K562 (cell line): ENCODE results near the gene TTBK1. TPM values are rescaled to one million over a fixed set of nuclear protein-coding genes. Genes with fewer than 3 reads are reported as not detected.
A peak's percentile ranks its signal among the peaks of the same experiment; 100 is the strongest.

ENCODE experiments used
- ATAC-seq: fragments of 200-7000 bp; cut with Tn5 transposase; 3 replicates; pipeline ENCODE4 v1.9.1; 2020; ENCODE audit warnings: moderate library complexity
- BruUV-seq: library from RNA; stranded (reverse); fragments of 400-500 nt; replicated peaks from 2 replicates; lab custom pipeline; 2021; lab: Mats Ljungman, UMichigan
- CTCF ChIA-PET: fragments of 300-600 bp; formaldehyde crosslinking; extraction: SDS; loops from one replicate; lab custom pipeline; 2021; ENCODE audit warnings: low intra/inter-chr PET ratio; lab: Yijun Ruan, JAX
- POLR2A ChIA-PET: fragments of 300-600, 350-650 bp; sonication (Branson Sonifier 250); formaldehyde crosslinking; extraction: SDS; loops from one replicate; lab custom pipeline; 2021; ENCODE audit warnings: antibody characterized with exemption, inconsistent platforms; lab: Yijun Ruan, JAX
- DNase-seq, 4 experiments: peaks; one replicate each; pipeline versions ENCODE4 v3.0.0 to v3.0.0-alpha.2; 2011 to 2018; ENCODE audit warnings: low spot score in 3 of 4, mixed read lengths in 3 of 4; ENCODE audit errors: extremely low read depth in 1 of 4
- FAIRE-seq: peaks from 2 replicates; lab custom pipeline; 2011; peaks lifted over from hg19 to GRCh38; lab: Jason Lieb, UNC
- H2AFZ ChIP-seq: 2 replicates; pipeline ENCODE4 v1.6.0; 2011; ENCODE audit warnings: low read depth, low read length, control low read depth, inconsistent platforms
- H3K27ac ChIP-seq: fragments of 200-600 bp; 3 replicates; pipeline ENCODE4 v1.8.0; 2011; ENCODE audit warnings: low read depth, mild to moderate bottlenecking, control low read depth, inconsistent platforms, low read length, moderate library complexity, mixed read lengths; ENCODE audit errors: extremely low read depth
- H3K27me3 ChIP-seq, 2 experiments: fragments of 300-600 bp in 1 of 2; 2 replicates in 1 of 2; 3 replicates in 1 of 2; pipeline versions ENCODE4 v1.6.0 to v1.8.0; 2011; ENCODE audit warnings: inconsistent platforms in 2 of 2, low read length in 2 of 2, mild to moderate bottlenecking in 1 of 2, mixed read lengths in 1 of 2, moderate library complexity in 1 of 2; ENCODE audit not compliant: control insufficient read depth in 2 of 2, insufficient read depth in 2 of 2
- H3K36me3 ChIP-seq: fragments of 300-600 bp; 3 replicates; pipeline ENCODE4 v1.8.0; 2011; ENCODE audit warnings: mild to moderate bottlenecking, low read length, inconsistent platforms; ENCODE audit not compliant: control insufficient read depth, insufficient read depth
- H3K4me1 ChIP-seq, 2 experiments: fragments of 200-600 bp in 1 of 2; replicated peaks in 1 of 2; 2 replicates in 1 of 2; 3 replicates in 1 of 2; pipeline versions ENCODE4 v1.5.1 to v1.8.0; 2011; ENCODE audit warnings: inconsistent platforms in 2 of 2, low read length in 2 of 2, mild to moderate bottlenecking in 1 of 2, mixed read lengths in 1 of 2, moderate library complexity in 1 of 2; ENCODE audit not compliant: control insufficient read depth in 2 of 2, insufficient read depth in 2 of 2
- H3K4me2 ChIP-seq: 2 replicates; pipeline ENCODE4 v1.6.1; 2011; ENCODE audit warnings: low read length, control low read depth, inconsistent platforms, mixed read lengths; ENCODE audit not compliant: insufficient read depth
- H3K4me3 ChIP-seq: fragments of 200-600 bp; sonication (generic), shearing (Covaris generic); 2 replicates; pipeline ENCODE4 v1.5.1; 2016; ENCODE audit warnings: control low read depth, inconsistent platforms
- H3K79me2 ChIP-seq: fragments of 200-600 bp; 3 replicates; pipeline ENCODE4 v1.8.0; 2011; ENCODE audit warnings: low read length, inconsistent platforms; ENCODE audit not compliant: control insufficient read depth, insufficient read depth
- H3K9ac ChIP-seq, 2 experiments: 2 replicates each; pipeline versions ENCODE4 v1.6.0 to v1.6.1; 2011; ENCODE audit warnings: low read depth in 2 of 2, low read length in 2 of 2, control low read depth in 1 of 2, inconsistent platforms in 1 of 2, mild to moderate bottlenecking in 1 of 2, mixed read lengths in 1 of 2; ENCODE audit not compliant: insufficient read depth in 1 of 2
- H3K9me1 ChIP-seq: one replicate; pipeline ENCODE4 v1.6.0; 2011; ENCODE audit warnings: inconsistent platforms, mild to moderate bottlenecking, low read length, moderate library complexity; ENCODE audit not compliant: control insufficient read depth, insufficient read depth
- H3K9me3 ChIP-seq: replicated peaks from 2 replicates; pipeline ENCODE4 v1.5.1; 2011; ENCODE audit warnings: low read depth, low read length, inconsistent platforms; ENCODE audit not compliant: control insufficient read depth, insufficient read depth
- H4K20me1 ChIP-seq: replicated peaks from 2 replicates; pipeline ENCODE4 v1.6.1; 2011; ENCODE audit warnings: low read length, inconsistent platforms, mixed read lengths; ENCODE audit not compliant: control insufficient read depth, insufficient read depth
- ATF3 ChIP-seq, 2 experiments: fragments of 450-650 bp in 1 of 2; sonication (generic) in 1 of 2; formaldehyde crosslinking in 1 of 2; IDR thresholded peaks in 1 of 2; conservative IDR thresholded peaks in 1 of 2; 2 replicates each; pipeline versions ENCODE4 v1.6.1 to v1.8.1; 2016 to 2023; ENCODE audit warnings: mild to moderate bottlenecking in 2 of 2, moderate library complexity in 2 of 2, inconsistent platforms in 1 of 2, missing genetic modification reagents in 1 of 2
- BRCA1 ChIP-seq, 2 experiments: fragments of 450-650 bp in 1 of 2; sonication (generic) in 1 of 2; formaldehyde crosslinking in 1 of 2; IDR thresholded peaks; 2 replicates each; pipeline versions ENCODE4 v1.5.0 to v1.6.1; 2017 to 2020; ENCODE audit warnings: mild to moderate bottlenecking in 1 of 2, missing genetic modification reagents in 1 of 2
- CTBP1 ChIP-seq: fragments of 450-650 bp; IDR thresholded peaks from 2 replicates; pipeline ENCODE4 v1.6.1; 2016; ENCODE audit warnings: borderline replicate concordance
- FOSL1 ChIP-seq: fragments of 200-800 bp; sonication (Bioruptor generic); conservative IDR thresholded peaks from 2 replicates; pipeline ENCODE4 v1.6.1; 2016; ENCODE audit warnings: missing genetic modification characterization, missing compliant biosample characterization
- JUN ChIP-seq, 2 experiments: sonication (generic) in 1 of 2; formaldehyde crosslinking in 1 of 2; IDR thresholded peaks; 2 replicates each; pipeline versions ENCODE4 v1.6.1 to v1.8.0; 2012 to 2022; ENCODE audit warnings: borderline replicate concordance in 2 of 2, mild to moderate bottlenecking in 2 of 2, improper control_type of control experiment in 1 of 2, low read depth in 1 of 2, low read length in 1 of 2, missing genetic modification reagents in 1 of 2
- SMAD1 ChIP-seq: fragments of 150-350 bp; IDR thresholded peaks from 2 replicates; pipeline ENCODE4 v1.6.1; 2014; ENCODE audit warnings: low read length, low read depth; ENCODE audit not compliant: partially characterized antibody
- SPI1 ChIP-seq: IDR thresholded peaks from 2 replicates; pipeline ENCODE4 v1.6.1; 2011; ENCODE audit warnings: low read depth, low read length, control low read depth, borderline replicate concordance
- ZNF589 ChIP-seq: fragments of 200-800 bp; sonication (Bioruptor generic); IDR thresholded peaks from 2 replicates; pipeline ENCODE4 v1.6.1; 2016; ENCODE audit warnings: low read depth, missing genetic modification characterization, missing compliant biosample characterization
- WGBS: fragments of 100-300 bp; shearing (Covaris generic); methylation state at CpG from one replicate; pipeline ENCODE4 v1.1.6; 2016; ENCODE audit warnings: low coverage, mixed read lengths; ENCODE audit not compliant: insufficient coverage; ENCODE audit errors: missing lambda C conversion rate; 5-methylcytosine and 5-hydroxymethylcytosine counted together
- in situ Hi-C: fragments of 300-500 bp; cut with MboI; formaldehyde crosslinking; loops from 4 replicates; pipeline ENCODE4 v1.15.0; 2018; ENCODE audit warnings: inconsistent platforms, mixed read lengths
- intact Hi-C: fragments of 100-400 bp; cut with micrococcal nuclease; formaldehyde crosslinking; loops from 2 replicates; pipeline ENCODE4 v1.14.2; 2022
- polyA plus RNA-seq, 8 experiments: library from polyadenylated mRNA; depleted of rRNA in 4 of 8; stranded (reverse) in 5 of 8; unstranded in 3 of 8; fragments of >200 nt; fragmentation: Nextera tagmentation in 2 of 8; fragmentation: Illumina TruSeq in 1 of 8; extraction: Ambion mirVana in 2 of 8; extraction: Trizol in 1 of 8; gene quantifications; 2 replicates each; pipeline versions ENCODE4 v1.2.1 to v1.2.3, GENCODE V29; 2011 to 2014; ENCODE audit warnings: inconsistent platforms in 1 of 8, missing spikeins in 1 of 8
- total RNA-seq, 7 experiments: library from RNA; depleted of rRNA in 6 of 7; stranded (reverse); fragments of >200 nt in 6 of 7; fragmentation: Illumina TruSeq in 2 of 7; extraction: Trizol in 2 of 7; gene quantifications; 2 replicates each; pipeline versions ENCODE4 v1.2.1 to v1.2.3, GENCODE V29; 2011 to 2021; ENCODE audit warnings: low replicate concordance in 1 of 7
- TF ChIP-seq, protein P1 (sequence below): fragments of 450-650 bp; IDR thresholded peaks from 2 replicates; pipeline ENCODE4 v1.6.1; 2016; ENCODE audit warnings: antibody characterized with exemption

Gene TTBK1
- total and polyA plus RNA-seq, 9 of the 15 experiments (the other 6 are each of a cell fraction or from before 2014, with no cell fraction given), result not detected

DNA sequence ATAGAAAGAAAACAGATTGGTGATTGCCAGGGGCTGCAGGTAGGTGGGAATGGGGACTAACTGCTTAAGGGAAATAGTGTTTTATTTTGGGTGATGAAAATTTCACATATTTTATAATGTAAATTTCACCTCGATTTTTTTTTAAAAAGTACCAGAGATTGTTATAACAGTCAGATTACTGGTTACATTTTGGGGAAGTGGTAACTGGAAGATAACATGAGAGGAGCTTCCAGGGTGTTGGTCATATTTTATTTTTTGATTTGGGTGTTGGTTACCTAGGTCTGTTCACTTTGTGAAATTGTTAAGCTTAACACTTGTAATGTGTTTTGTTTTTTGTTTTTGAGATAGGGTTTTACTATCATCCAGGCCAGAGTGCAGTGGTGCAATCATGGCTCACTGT, 82.6 kb downstream of the TTBK1 start:
- Histone ChIP-seq H3K4me2 (no peak overlapping the region), H3K4me1 (no peaks in the 10 kb centered on the region; a peak in 1 of 5 replicates), H4K20me1 (no peaks in the 10 kb centered on the region), H3K4me3 (no peak overlapping the region), H3K9me3 (no peaks in the 10 kb centered on the region), H2AFZ (no peak overlapping the region), H3K9ac (no peak overlapping the region), H3K36me3 (no peaks in the 10 kb centered on the region), H3K79me2 (no peaks in the 10 kb centered on the region), H3K9me1 (no peaks in the 10 kb centered on the region), H3K27ac (no peak overlapping the region), H3K27me3 (peaks cover 4 to 7% of the 10 kb centered on the region in 2 experiments; a peak in 1 of 5 replicates)
- FAIRE-seq (no peak), ATAC-seq (no peak), DNase-seq (no peak)
- CTCF ChIA-PET, result no interaction called here
- in situ Hi-C loops, result no loop called here
- intact Hi-C loops, result no loop called here
- 4% methylated on average over 1 of the region's 1 CpG for WGBS
- POLR2A ChIA-PET, result interaction anchor here (0.9 to 1.2 kb wide), 2 partner anchors 11 to 33 kb away, joined by 3 read pairs; no protein-coding TSS in a partner anchor
- BruUV-seq, result no TSS peak
- TF ChIP-seq SPI1 (peak; percentile 74; the same call in 1 of the 2 replicates), BRCA1 (IDR thresholded peaks at IDR 0.05) (no peak), BRCA1 (CRISPR knock-in tag; IDR thresholded peaks at IDR 0.05) (no peak), CTBP1 (no peak)

DNA sequence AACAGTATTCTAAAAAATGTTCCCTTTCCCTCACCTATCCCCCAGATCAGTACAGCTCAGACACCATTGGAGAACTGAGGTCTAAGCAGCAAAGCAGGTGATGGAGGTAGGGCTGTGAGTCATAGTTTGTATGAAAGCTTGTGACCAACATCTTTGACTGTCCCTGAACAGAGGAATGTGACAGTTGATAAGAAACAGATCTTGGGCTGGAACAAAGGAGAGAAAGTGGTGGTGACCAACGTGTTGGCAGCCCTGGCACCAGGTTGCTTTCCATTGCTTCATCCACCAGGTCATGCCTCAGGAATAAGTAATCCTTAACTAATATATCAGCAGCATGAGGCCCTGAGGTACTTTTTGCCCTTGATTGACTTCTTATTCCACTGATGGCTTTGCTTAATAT, 85.2 kb downstream of the TTBK1 start:
- Histone ChIP-seq H3K27me3 (peaks cover 4 to 7% of the 10 kb centered on the region in 2 experiments; a peak in 1 of 5 replicates), H3K4me3 (no peak overlapping the region), H3K9me1 (no peaks in the 10 kb centered on the region), H3K27ac (no peak overlapping the region), H3K4me1 (no peaks in the 10 kb centered on the region; a peak in 1 of 5 replicates), H3K36me3 (no peaks in the 10 kb centered on the region), H2AFZ (no peak overlapping the region), H3K9me3 (no peaks in the 10 kb centered on the region), H3K79me2 (no peaks in the 10 kb centered on the region), H3K4me2 (no peak overlapping the region), H3K9ac (no peak overlapping the region), H4K20me1 (no peaks in the 10 kb centered on the region)
- 0% methylated on average over 1 of the region's 1 CpG for WGBS
- no peak for FAIRE-seq
- CTCF ChIA-PET, result no interaction called here
- peak in 2 of 4 experiments; percentile 27 to 37 for DNase-seq
- no TSS peak for BruUV-seq
- POLR2A ChIA-PET, result interaction anchor here (0.6 to 1.7 kb wide), 6 partner anchors 10 to 408 kb away, joined by 3 to 6 read pairs (median 3); partner anchors contain the start of gene CRIP3
- ATAC-seq, result peak; percentile 63; the same call in 2 of the 3 replicates
- intact Hi-C loops (no loop called here), in situ Hi-C loops (no loop called here)
- TF ChIP-seq JUN (IDR thresholded peaks at IDR 0.05; ENCODE audit: borderline replicate concordance, low read depth, low read length) (0 out of 2 replicates have a peak, but pooled peaks have one; percentile 41), JUN (CRISPR knock-in tag; IDR thresholded peaks at IDR 0.05; ENCODE audit: borderline replicate concordance) (no peak), FOSL1 (peak; percentile 51), ATF3 (IDR thresholded peaks at IDR 0.05) (peak; percentile 51; the same call in 1 of the 2 replicates), ATF3 (CRISPR knock-in tag; conservative IDR thresholded peaks at IDR 0.05) (no peak), ZNF589 (CRISPR knock-in tag) (0 out of 2 replicates have a peak, but pooled peaks have one; percentile 31), SMAD1 (no peak)
- TF ChIP-seq, protein P1, sequence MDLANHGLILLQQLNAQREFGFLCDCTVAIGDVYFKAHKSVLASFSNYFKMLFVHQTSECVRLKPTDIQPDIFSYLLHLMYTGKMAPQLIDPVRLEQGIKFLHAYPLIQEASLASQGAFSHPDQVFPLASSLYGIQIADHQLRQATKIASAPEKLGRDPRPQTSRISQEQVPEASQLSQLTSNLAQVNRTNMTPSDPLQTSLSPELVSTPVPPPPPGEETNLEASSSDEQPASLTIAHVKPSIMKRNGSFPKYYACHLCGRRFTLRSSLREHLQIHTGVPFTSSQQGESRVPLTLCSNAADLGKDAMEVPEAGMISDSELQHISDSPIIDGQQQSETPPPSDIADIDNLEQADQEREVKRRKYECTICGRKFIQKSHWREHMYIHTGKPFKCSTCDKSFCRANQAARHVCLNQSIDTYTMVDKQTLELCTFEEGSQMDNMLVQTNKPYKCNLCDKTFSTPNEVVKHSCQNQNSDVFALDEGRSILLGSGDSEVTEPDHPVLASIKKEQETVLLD, result no peak
